ENCODE results near the gene HDLBP. TPM values are rescaled to one million over a fixed set of nuclear protein-coding genes. Genes with fewer than 3 reads are reported as not detected.
"Not testable (repeated sequence)": the region's sequence is repeated elsewhere in the genome, so short reads cannot be mapped to it uniquely, and the experiment has no call there.

The HDLBP gene
- total RNA-seq, 1 donor from 2014 or later = 826 TPM

GRCh38 chr2:241339839-241340630 is 24.6 kb upstream of the HDLBP start:
- DNase-seq (ENCODE audit: low read depth) = no peak

DNA sequence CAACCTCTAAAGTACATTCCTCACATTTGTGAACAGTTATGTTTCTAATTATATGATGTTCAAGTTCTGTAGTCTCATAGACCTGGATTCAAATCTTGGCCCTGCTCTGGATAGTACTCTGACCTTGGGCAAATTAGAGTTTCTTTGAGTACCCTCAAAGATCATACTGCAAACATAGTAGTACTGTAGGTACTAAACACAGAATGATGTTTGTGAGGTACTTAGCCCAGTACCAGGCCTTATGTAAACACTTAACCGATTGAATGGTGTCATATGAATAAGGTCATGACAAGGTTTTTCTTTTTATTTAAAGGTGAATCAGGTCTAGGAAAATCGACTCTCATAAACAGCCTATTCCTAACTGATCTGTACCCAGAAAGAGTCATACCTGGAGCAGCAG is 19.3 kb upstream of the HDLBP start:
- no peak for DNase-seq (ENCODE audit: low read depth)

- DNase-seq (ENCODE audit: low read depth) = no peak
Observed at GRCh38 chr2:241330616-241330981, 15.1 kb upstream of the HDLBP start.

GRCh38 chr2:241329669-241330615 is 14.5 kb upstream of the HDLBP start:
- no peak for DNase-seq (ENCODE audit: low read depth)

GRCh38 chr2:241325257-241325656 is 9.8 kb upstream of the HDLBP start:
- DNase-seq (ENCODE audit: low read depth) = no peak

GRCh38 chr2:241324775-241325174 is 9.3 kb upstream of the HDLBP start:
- DNase-seq (ENCODE audit: low read depth) = no peak

DNA sequence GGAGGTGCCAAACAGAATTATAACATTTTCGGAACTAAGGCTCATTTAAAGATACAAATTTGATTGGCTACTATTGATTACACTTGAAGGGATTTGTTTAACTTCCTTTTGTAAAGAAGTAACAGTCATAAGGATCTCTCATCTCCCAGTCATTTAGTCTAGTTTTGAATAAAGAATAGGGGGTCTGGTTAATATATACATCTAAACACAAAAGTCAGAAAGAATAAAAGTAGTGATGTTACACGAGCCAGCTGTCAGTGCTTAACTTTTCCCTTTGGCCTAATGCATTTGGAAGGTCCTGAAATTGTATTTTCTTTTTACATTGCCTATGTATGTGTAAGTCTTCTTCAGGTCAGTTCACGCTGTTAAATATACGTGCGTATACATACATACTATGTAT is 8.3 kb upstream of the HDLBP start:
- no peak for DNase-seq (ENCODE audit: low read depth)

GRCh38 chr2:241321886-241322285 is 6.4 kb upstream of the HDLBP start:
- no peak for DNase-seq (ENCODE audit: low read depth)

GRCh38 chr2:241321033-241321432 is 5.6 kb upstream of the HDLBP start:
- no peak for DNase-seq (ENCODE audit: low read depth)

DNA sequence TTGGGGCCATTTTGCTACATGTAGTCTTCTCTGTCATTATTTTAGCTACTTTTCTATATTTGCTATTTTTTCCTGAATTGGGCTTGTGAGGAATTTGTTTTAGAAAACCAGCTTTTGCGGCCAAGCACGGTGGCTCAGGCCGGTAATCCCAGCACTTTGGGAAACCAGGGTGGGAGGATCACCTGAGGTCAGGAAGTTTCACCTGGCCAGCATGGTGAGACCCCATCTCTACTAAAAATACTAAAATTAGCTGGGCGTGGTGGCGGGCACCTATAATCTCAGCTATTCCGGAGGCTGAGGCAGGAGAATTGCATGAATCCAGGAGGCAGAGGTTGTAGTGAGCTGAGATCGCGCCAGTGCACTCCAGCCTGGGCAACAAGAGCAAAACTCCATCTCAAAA is 4.9 kb upstream of the HDLBP start:
- no peak for DNase-seq (ENCODE audit: low read depth)

GRCh38 chr2:241318830-241319229 is 3.4 kb upstream of the HDLBP start:
- not testable (repeated sequence) for DNase-seq (ENCODE audit: low read depth)

- no peak for DNase-seq (ENCODE audit: low read depth)
Observed at GRCh38 chr2:241317391-241317790, 1.9 kb upstream of the HDLBP start.

GRCh38 chr2:241316825-241317224 is 1.4 kb upstream of the HDLBP start:
- DNase-seq (ENCODE audit: low read depth) = no peak

GRCh38 chr2:241315879-241316631 is 583 bp upstream of the HDLBP start, which contains the start of gene SEPTIN2:
SEPTIN2 (plus strand) TSS chr2:241315925; CDS start chr2:241324233, 8,308 bp downstream.
- peak; percentile 29 for DNase-seq (ENCODE audit: low read depth)

DNA sequence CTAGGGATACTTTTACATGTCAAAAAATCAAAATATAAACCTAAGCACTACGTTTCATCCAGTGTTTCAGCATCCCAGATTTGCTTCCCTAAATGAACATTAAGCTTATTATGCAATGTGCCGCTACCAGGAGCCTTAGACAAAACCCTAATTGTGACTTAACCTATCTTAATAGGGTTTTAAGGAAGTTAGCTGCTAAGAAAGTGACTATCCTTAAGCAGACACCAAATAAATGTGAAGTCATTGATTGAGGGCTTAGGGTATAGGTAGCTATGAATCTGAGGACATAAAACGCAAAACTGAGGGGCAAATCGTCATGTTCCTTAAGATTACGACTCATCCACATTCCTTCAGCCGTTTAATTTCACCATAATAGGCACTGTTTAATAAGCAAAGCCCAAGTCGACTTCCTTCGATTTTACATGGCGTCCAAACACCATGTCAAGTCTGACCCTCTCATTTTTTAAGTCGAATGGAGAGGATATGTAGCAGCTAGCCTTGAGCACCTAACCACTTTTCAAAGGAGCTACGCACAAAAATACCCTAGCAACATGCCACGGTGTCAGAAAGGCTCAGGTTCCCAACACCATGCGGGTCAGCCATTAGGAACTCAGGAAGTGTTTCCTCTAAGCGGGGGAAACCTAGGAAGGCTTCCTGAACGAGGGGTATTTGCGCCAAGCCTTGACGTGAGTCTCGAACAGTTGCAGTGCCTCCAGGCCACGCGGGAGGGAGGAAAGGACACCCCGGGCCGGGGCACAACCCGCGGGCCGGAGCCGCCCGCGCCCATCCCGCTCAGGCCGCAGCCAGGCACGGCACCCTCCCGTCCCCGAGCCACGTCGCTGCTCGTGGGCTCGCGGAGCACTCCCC is 1.0 kb downstream of the HDLBP start:
- peak; percentile 55 for DNase-seq (ENCODE audit: low read depth)

GRCh38 chr2:241313543-241314095 is 1.9 kb downstream of the HDLBP start:
- no peak for DNase-seq (ENCODE audit: low read depth)

DNA sequence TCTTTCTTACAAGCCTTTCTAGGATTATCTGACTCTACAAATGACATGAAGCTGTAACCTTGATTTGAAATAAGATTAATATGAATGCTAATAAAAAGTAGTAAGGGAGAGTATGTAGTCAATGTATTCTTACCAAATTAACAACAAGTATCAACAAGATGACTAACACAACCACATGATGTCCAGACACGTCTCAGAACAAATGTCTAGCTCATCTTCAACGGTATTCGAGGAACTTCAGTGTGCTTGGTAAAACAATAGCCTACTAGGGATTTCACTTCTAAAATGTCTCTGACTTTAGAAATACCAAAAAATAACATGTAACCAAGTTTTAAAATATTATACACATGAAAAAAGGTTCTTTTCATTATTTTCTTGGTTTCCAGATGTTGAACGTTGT is 3.4 kb downstream of the HDLBP start:
- peak; percentile 43 for DNase-seq (ENCODE audit: low read depth)

GRCh38 chr2:241310917-241311566 is 4.4 kb downstream of the HDLBP start:
- no peak for DNase-seq (ENCODE audit: low read depth)

- peak; percentile 44 for DNase-seq (ENCODE audit: low read depth)
Observed at GRCh38 chr2:241309684-241310117, 5.8 kb downstream of the HDLBP start.

DNA sequence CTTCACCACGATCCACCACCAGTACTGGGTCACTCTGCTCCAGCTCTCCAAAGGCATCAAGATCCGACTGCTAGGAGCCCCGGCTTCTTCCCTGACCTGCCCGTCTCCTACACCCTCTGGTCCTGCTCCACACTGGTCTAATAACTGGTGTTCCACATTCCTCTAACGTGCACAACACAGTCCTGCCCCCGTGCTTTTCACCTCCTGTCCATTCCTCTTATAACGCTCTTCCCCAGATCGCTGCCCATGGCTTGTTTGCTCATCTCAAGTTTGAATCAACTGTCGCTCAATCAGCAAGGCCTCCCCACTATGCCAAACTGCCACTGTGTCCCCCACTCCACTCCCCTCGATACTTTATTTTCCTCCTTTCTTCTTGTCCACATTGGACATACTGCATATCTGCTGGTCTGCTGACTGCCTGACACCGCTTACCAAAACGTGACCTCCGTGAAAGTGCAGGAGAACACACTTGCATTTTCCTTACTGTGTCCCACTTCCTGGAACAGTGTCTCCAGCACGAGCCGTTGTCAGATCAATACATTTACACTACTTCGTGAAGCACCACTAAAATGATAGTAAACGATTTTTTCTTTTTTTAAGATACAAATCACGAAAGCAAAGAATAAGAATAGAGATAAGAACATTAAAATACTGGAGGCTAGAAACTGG is 6.5 kb downstream of the HDLBP start:
- DNase-seq (ENCODE audit: low read depth) = no peak

Data from renal cortical epithelial cell (primary cell).